22Rv1 (cell line): ENCODE measurements around the gene EMID1.

ENCODE experiments used
- H3K27ac ChIP-seq: fragments of 450-650 bp; 2 replicates; pipeline ENCODE4 v1.5.1; 2017
- CTCF ChIP-seq: fragments of 450-650 bp; IDR thresholded peaks from 2 replicates; pipeline ENCODE4 v1.5.1; 2017; ENCODE audit warnings: mild to moderate bottlenecking
- ZFX ChIP-seq: fragments of 450-650 bp; IDR thresholded peaks from 2 replicates; pipeline ENCODE4 v1.6.1; 2017; ENCODE audit warnings: antibody characterized with exemption, borderline replicate concordance

EMID1 gene

GRCh38 chr22:29270475-29271271 lies 65.0 kb downstream of the EMID1 start:
- no peak for TF ChIP-seq ZFX
- no peak for TF ChIP-seq CTCF
- peak overlapping the region; percentile 93; the same call in 1 of the 2 replicates for H3K27ac ChIP-seq

- H3K27ac ChIP-seq = no peak overlapping the region
- TF ChIP-seq ZFX = no peak
- no peak for TF ChIP-seq CTCF
These were observed 66.9 kb downstream of the EMID1 start for GRCh38 chr22:29272624-29273023.

GRCh38 chr22:29275167-29275566 lies 69.5 kb downstream of the EMID1 start:
- H3K27ac ChIP-seq = peak overlapping the region; percentile 30
- TF ChIP-seq CTCF (no peak), ZFX (no peak)

- H3K27ac ChIP-seq = peak overlapping the region; percentile 30
- TF ChIP-seq CTCF = no peak
- TF ChIP-seq ZFX = no peak
These were observed 70.3 kb downstream of the EMID1 start for GRCh38 chr22:29275819-29276565.

GRCh38 chr22:29277927-29278326 lies 72.2 kb downstream of the EMID1 start:
- H3K27ac ChIP-seq = no peak overlapping the region
- TF ChIP-seq CTCF (no peak), ZFX (no peak)

- no peak for TF ChIP-seq CTCF
- no peak for TF ChIP-seq ZFX
- H3K27ac ChIP-seq = no peak overlapping the region
These were observed 78.5 kb downstream of the EMID1 start for GRCh38 chr22:29284196-29284595.

- TF ChIP-seq CTCF (no peak), ZFX (no peak)
- no peak overlapping the region for H3K27ac ChIP-seq
These were observed 83.1 kb downstream of the EMID1 start for GRCh38 chr22:29288837-29289236.
